B cell (primary cell): ENCODE measurements around the gene PAWR.

Experiments used
- EZH2 ChIP-seq: IDR thresholded peaks from 2 replicates; pipeline ENCODE4 v1.6.1; 2012; ENCODE audit warnings: borderline replicate concordance, low read depth, mild to moderate bottlenecking, moderate library complexity, low read length; ENCODE audit not compliant: insufficient read depth, poor library complexity, severe bottlenecking
- TF ChIP-seq, protein P1 (sequence below): fragments of 200-600 bp; IDR thresholded peaks from one replicate; pipeline ENCODE4 v1.8.0; 2022; ENCODE audit warnings: antibody characterized with exemption, mild to moderate bottlenecking

DNA sequence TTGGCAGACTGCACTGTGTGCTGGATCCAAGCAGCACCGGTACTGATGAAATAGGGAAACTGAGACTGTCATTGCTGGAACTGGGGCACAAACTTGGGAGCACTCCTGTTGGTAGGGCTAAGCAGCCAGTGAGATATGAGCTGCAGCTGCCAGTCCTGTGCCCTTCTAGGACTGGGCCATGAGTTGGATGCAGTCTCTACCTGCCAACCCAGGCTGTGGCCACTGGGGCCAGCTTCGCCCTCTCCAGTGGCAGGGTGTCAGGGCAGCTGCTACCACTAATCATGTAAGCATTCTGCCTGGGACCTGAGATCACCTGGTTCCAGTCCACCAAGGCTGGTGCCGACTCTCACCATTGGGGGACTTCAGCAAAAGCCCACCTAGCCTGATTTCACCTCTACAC, 121.1 kb downstream of the PAWR start:
- TF ChIP-seq EZH2: no peak
- TF ChIP-seq, protein P1, sequence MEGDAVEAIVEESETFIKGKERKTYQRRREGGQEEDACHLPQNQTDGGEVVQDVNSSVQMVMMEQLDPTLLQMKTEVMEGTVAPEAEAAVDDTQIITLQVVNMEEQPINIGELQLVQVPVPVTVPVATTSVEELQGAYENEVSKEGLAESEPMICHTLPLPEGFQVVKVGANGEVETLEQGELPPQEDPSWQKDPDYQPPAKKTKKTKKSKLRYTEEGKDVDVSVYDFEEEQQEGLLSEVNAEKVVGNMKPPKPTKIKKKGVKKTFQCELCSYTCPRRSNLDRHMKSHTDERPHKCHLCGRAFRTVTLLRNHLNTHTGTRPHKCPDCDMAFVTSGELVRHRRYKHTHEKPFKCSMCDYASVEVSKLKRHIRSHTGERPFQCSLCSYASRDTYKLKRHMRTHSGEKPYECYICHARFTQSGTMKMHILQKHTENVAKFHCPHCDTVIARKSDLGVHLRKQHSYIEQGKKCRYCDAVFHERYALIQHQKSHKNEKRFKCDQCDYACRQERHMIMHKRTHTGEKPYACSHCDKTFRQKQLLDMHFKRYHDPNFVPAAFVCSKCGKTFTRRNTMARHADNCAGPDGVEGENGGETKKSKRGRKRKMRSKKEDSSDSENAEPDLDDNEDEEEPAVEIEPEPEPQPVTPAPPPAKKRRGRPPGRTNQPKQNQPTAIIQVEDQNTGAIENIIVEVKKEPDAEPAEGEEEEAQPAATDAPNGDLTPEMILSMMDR: no peak
